SU-DHL-6 (cell line): ENCODE measurements around the gene ABCG1.

Experiments
- H2AFZ ChIP-seq: fragments of 200-600 bp; sonication (generic); 2 replicates; pipeline ENCODE4 v1.6.1; 2014; ENCODE audit warnings: low read depth, mild to moderate bottlenecking, moderate library complexity, mixed read lengths, antibody characterized with exemption, low read length; ENCODE audit not compliant: severe bottlenecking
- H3F3A ChIP-seq: fragments of 200-600 bp; shearing (Covaris generic); 2 replicates; pipeline ENCODE4 v1.6.0; 2016; ENCODE audit warnings: antibody characterized with exemption, mild to moderate bottlenecking; ENCODE audit not compliant: insufficient read depth
- H3K27ac ChIP-seq: fragments of 200-600 bp; sonication (generic); 2 replicates; pipeline ENCODE4 v1.5.1; 2016; ENCODE audit warnings: low read depth, mild to moderate bottlenecking, low read length, moderate library complexity, mixed read lengths
- H3K27me3 ChIP-seq: fragments of 200-600 bp; sonication (generic), shearing (Covaris generic); 2 replicates; pipeline ENCODE4 v1.6.0; 2014; ENCODE audit warnings: mild to moderate bottlenecking, low read length
- H3K36me3 ChIP-seq: fragments of 200-600 bp; sonication (generic); 2 replicates; pipeline ENCODE4 v1.6.1; 2014; ENCODE audit warnings: mild to moderate bottlenecking, low read length, mixed read lengths
- H3K4me2 ChIP-seq: fragments of 300-600, 200-600 bp; shearing (Covaris generic), sonication (generic); 2 replicates; pipeline ENCODE4 v1.6.0; 2014; ENCODE audit warnings: low read length, low read depth, mild to moderate bottlenecking; ENCODE audit not compliant: poor library complexity, severe bottlenecking
- H3K4me3 ChIP-seq: fragments of 200-600 bp; sonication (generic); 2 replicates; pipeline ENCODE4 v1.5.1; 2014; ENCODE audit warnings: antibody characterized with exemption, low read length, mild to moderate bottlenecking, mixed read lengths; ENCODE audit not compliant: insufficient read depth, poor library complexity, severe bottlenecking
- H3K79me2 ChIP-seq: fragments of 200-600 bp; sonication (generic); 2 replicates; pipeline ENCODE4 v1.6.1; 2014; ENCODE audit warnings: mild to moderate bottlenecking, low read length, moderate library complexity; ENCODE audit not compliant: insufficient read depth
- H3K9ac ChIP-seq: fragments of 200-600 bp; sonication (generic); 2 replicates; pipeline ENCODE4 v1.7.0; 2014; ENCODE audit warnings: mild to moderate bottlenecking, low read length
- H3K9me2 ChIP-seq: fragments of 200-600 bp; sonication (generic); replicated peaks from 2 replicates; pipeline ENCODE4 v1.6.1; 2014; ENCODE audit warnings: low read length; ENCODE audit not compliant: insufficient read depth
- H3K9me3 ChIP-seq: fragments of 200-600 bp; sonication (generic); 2 replicates; pipeline ENCODE4 v1.6.1; 2014; ENCODE audit warnings: low read length, mixed read lengths; ENCODE audit not compliant: insufficient read depth
- H4K20me1 ChIP-seq: fragments of 200-600 bp; sonication (generic); 2 replicates; pipeline ENCODE4 v1.6.1; 2014; ENCODE audit warnings: low read depth, mild to moderate bottlenecking, antibody characterized with exemption, low read length, moderate library complexity, mixed read lengths
- CTCF ChIP-seq: fragments of 200-600 bp; sonication (generic); IDR thresholded peaks from one replicate; pipeline ENCODE4 v1.5.1; 2017; ENCODE audit warnings: antibody characterized with exemption, mild to moderate bottlenecking, low read length, moderate library complexity; ENCODE audit not compliant: insufficient read depth, poor library complexity, severe bottlenecking
- EZH2phosphoT487 ChIP-seq: fragments of 200-600 bp; sonication (generic), shearing (Covaris generic); conservative IDR thresholded peaks from 2 replicates; pipeline ENCODE4 v1.6.1; 2018; ENCODE audit warnings: mild to moderate bottlenecking, antibody characterized with exemption, low read length, moderate library complexity, mixed read lengths

Gene ABCG1

GRCh38 chr21:42317341-42317741, 98.4 kb downstream of the ABCG1 start:
- TF ChIP-seq CTCF, result no peak
- no peak for TF ChIP-seq EZH2phosphoT487
- Histone ChIP-seq H3K4me3 (no peak overlapping the region), H2AFZ (no peak overlapping the region), H3K4me2 (no peak overlapping the region), H3F3A (no peaks in the 10 kb centered on the region), H3K9ac (no peak overlapping the region), H4K20me1 (no peaks in the 10 kb centered on the region), H3K27me3 (no peaks in the 10 kb centered on the region), H3K36me3 (no peaks in the 10 kb centered on the region), H3K9me3 (no peaks in the 10 kb centered on the region), H3K9me2 (no peaks in the 10 kb centered on the region), H3K79me2 (no peaks in the 10 kb centered on the region), H3K27ac (no peak overlapping the region)

- Histone ChIP-seq H2AFZ (no peak overlapping the region), H3K4me3 (no peak overlapping the region), H3K9me2 (no peaks in the 10 kb centered on the region), H3K36me3 (no peaks in the 10 kb centered on the region), H3K79me2 (no peaks in the 10 kb centered on the region), H4K20me1 (no peaks in the 10 kb centered on the region), H3K4me2 (no peak overlapping the region), H3K27me3 (no peaks in the 10 kb centered on the region), H3F3A (no peaks in the 10 kb centered on the region), H3K9ac (no peak overlapping the region), H3K9me3 (no peaks in the 10 kb centered on the region), H3K27ac (no peak overlapping the region)
- TF ChIP-seq CTCF, result no peak
- no peak for TF ChIP-seq EZH2phosphoT487
These were observed 99.1 kb downstream of the ABCG1 start for GRCh38 chr21:42317826-42318746.

- no peak overlapping the region for H3K4me3 ChIP-seq
- H3K9me2 ChIP-seq, result no peaks in the 10 kb centered on the region
- no peaks in the 10 kb centered on the region for H3K9me3 ChIP-seq
- no peaks in the 10 kb centered on the region for H3F3A ChIP-seq
- no peaks in the 10 kb centered on the region for H3K79me2 ChIP-seq
- no peaks in the 10 kb centered on the region for H3K27me3 ChIP-seq
- H3K36me3 ChIP-seq, result no peaks in the 10 kb centered on the region
- H3K27ac ChIP-seq, result no peak overlapping the region
- H3K9ac ChIP-seq, result no peak overlapping the region
- H4K20me1 ChIP-seq, result no peaks in the 10 kb centered on the region
- TF ChIP-seq EZH2phosphoT487 (no peak), CTCF (no peak)
- no peak overlapping the region for H3K4me2 ChIP-seq
- peak overlapping the region; percentile 14 for H2AFZ ChIP-seq
These were observed 100.4 kb downstream of the ABCG1 start for GRCh38 chr21:42319376-42319775.
